Spleen (tissue), 7 donors: ENCODE data around the gene SMOC1.

Source experiments
- POLR2A ChIP-seq, 3 donors: fragments of 450-650 bp; IDR thresholded peaks; one replicate each; pipeline ENCODE4 v1.5.1; 2017; ENCODE audit warnings: antibody characterized with exemption in 3 of 3, mild to moderate bottlenecking in 1 of 3
- TF ChIP-seq, protein P1 (sequence below), 11 experiments: fragments of 200-600 bp in 7 of 11; fragments of 450-650 bp in 4 of 11; sonication (generic) in 4 of 11; IDR thresholded peaks in 8 of 11; conservative IDR thresholded peaks in 3 of 11; 1 replicate in 7 of 11; 2 replicates in 4 of 11; pipeline versions ENCODE4 v1.4.0 to v1.8.0; 2016 to 2021; ENCODE audit warnings: antibody characterized with exemption in 11 of 11, inconsistent platforms in 4 of 11, mild to moderate bottlenecking in 1 of 11
- donor health status: DM: no; HTN: no; CAD: no; lungs with moderate emphysema.
- donor health status: DM: no; HTN: no; CAD: no.
- donor health status: DM: no; HTN: no; CAD: no.

DNA sequence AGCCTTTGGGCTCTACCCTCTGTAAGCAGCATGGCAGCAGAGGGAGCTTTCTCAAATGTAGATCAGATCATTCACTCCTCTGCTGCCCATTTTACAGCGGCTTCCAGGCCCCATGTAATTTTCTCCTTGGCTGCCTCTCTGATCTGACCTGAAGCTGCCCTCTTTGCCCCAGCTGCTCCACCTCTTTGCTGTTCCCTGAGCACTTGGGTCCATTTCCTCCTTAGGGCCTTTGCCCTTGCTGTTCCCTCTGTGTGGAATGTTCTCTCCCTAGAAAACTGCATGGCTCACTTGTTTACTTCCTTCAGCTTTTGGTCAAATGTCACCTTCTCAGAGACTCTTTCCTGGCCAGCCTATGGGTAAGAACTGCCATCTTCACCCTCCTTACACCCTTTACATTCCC, 37.2 kb downstream of the SMOC1 start:
- no peak for TF ChIP-seq POLR2A (IDR thresholded peaks at IDR 0.05)
- TF ChIP-seq, protein P1, sequence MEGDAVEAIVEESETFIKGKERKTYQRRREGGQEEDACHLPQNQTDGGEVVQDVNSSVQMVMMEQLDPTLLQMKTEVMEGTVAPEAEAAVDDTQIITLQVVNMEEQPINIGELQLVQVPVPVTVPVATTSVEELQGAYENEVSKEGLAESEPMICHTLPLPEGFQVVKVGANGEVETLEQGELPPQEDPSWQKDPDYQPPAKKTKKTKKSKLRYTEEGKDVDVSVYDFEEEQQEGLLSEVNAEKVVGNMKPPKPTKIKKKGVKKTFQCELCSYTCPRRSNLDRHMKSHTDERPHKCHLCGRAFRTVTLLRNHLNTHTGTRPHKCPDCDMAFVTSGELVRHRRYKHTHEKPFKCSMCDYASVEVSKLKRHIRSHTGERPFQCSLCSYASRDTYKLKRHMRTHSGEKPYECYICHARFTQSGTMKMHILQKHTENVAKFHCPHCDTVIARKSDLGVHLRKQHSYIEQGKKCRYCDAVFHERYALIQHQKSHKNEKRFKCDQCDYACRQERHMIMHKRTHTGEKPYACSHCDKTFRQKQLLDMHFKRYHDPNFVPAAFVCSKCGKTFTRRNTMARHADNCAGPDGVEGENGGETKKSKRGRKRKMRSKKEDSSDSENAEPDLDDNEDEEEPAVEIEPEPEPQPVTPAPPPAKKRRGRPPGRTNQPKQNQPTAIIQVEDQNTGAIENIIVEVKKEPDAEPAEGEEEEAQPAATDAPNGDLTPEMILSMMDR (IDR thresholded peaks at IDR 0.05 in 8 of 11, conservative IDR thresholded peaks at IDR 0.05 in 3 of 11), result no peak
